NCI-H1436 (cell line): ENCODE results near the gene APOBEC3A.

Experiments
- DNase-seq: peaks from one replicate; lab custom pipeline; 2025; lab: John Stamatoyannopoulos, UW

The APOBEC3A gene

GRCh38 chr22:38957046-38957770 lies at the start of gene APOBEC3A:
APOBEC3A (plus strand) TSS chr22:38957609; CDS start chr22:38957692, 83 bp downstream.
- DNase-seq: no peak

- DNase-seq: no peak
Measured at GRCh38 chr22:38907767-38908166, 49.6 kb upstream of the APOBEC3A start.

GRCh38 chr22:38911434-38911833 lies 46.0 kb upstream of the APOBEC3A start:
- DNase-seq: no peak

GRCh38 chr22:38919631-38920190 lies 37.7 kb upstream of the APOBEC3A start:
- DNase-seq: no peak

GRCh38 chr22:38921120-38921519 lies 36.3 kb upstream of the APOBEC3A start:
- no peak for DNase-seq

- DNase-seq: no peak
Measured at GRCh38 chr22:38921806-38922205, 35.6 kb upstream of the APOBEC3A start.

GRCh38 chr22:38923463-38924346 lies 33.7 kb upstream of the APOBEC3A start:
- DNase-seq: peak; percentile 79

- DNase-seq: peak; percentile 89
Measured at GRCh38 chr22:38924347-38924952, 33.0 kb upstream of the APOBEC3A start.

GRCh38 chr22:38925571-38926041 lies 31.8 kb upstream of the APOBEC3A start:
- no peak for DNase-seq

GRCh38 chr22:38927033-38927781 lies 30.2 kb upstream of the APOBEC3A start:
- DNase-seq: peak; percentile 65

- no peak for DNase-seq
Measured at GRCh38 chr22:38930512-38930911, 26.9 kb upstream of the APOBEC3A start.

- DNase-seq: peak; percentile 91
Measured at GRCh38 chr22:38935023-38935422, 22.4 kb upstream of the APOBEC3A start.

- DNase-seq: no peak
Measured at GRCh38 chr22:38935616-38936015, 21.8 kb upstream of the APOBEC3A start.

GRCh38 chr22:38936562-38936961 lies 20.8 kb upstream of the APOBEC3A start:
- DNase-seq: no peak

GRCh38 chr22:38937036-38937435 lies 20.4 kb upstream of the APOBEC3A start:
- DNase-seq: no peak

- no peak for DNase-seq
Measured at GRCh38 chr22:38937541-38937940, 19.9 kb upstream of the APOBEC3A start.

GRCh38 chr22:38938221-38938620 lies 19.2 kb upstream of the APOBEC3A start:
- no peak for DNase-seq

GRCh38 chr22:38938925-38939324 lies 18.5 kb upstream of the APOBEC3A start:
- DNase-seq: no peak

- no peak for DNase-seq
Measured at GRCh38 chr22:38940811-38941384, 16.5 kb upstream of the APOBEC3A start.

GRCh38 chr22:38941488-38941987 lies 15.9 kb upstream of the APOBEC3A start:
- no peak for DNase-seq

GRCh38 chr22:38942702-38943101 lies 14.7 kb upstream of the APOBEC3A start:
- no peak for DNase-seq
